GM12878 (cell line): ENCODE measurements around the gene CHST8. TPM values are rescaled to one million over a fixed set of nuclear protein-coding genes. Genes with fewer than 3 reads are reported as not detected.

Source experiments
- ATAC-seq: fragments of 200-7000 bp; cut with Tn5 transposase; 3 replicates; pipeline ENCODE4 v1.9.1; 2020; ENCODE audit warnings: mild to moderate bottlenecking, moderate library complexity
- BruUV-seq: library from RNA; stranded (reverse); fragments of 400-500 nt; replicated peaks from 2 replicates; lab custom pipeline; 2021; lab: Mats Ljungman, UMichigan
- CTCF ChIA-PET: fragments of 300-600 bp; sonication (Branson Sonifier 250); formaldehyde crosslinking; extraction: SDS; loops from one replicate; lab custom pipeline; 2021; ENCODE audit warnings: inconsistent platforms; lab: Yijun Ruan, JAX
- POLR2A ChIA-PET: fragments of 350-600 bp; formaldehyde crosslinking; extraction: SDS; loops from one replicate; lab custom pipeline; 2021; ENCODE audit warnings: inconsistent platforms; lab: Charles Lee
- RAD21 ChIA-PET: fragments of 300-600 bp; sonication (Branson Sonifier 250); formaldehyde crosslinking; loops from one replicate; lab custom pipeline; 2023; ENCODE audit warnings: antibody characterized with exemption; ENCODE audit not compliant: unreplicated experiment; lab: Charles Lee
- SMC1A ChIA-PET: fragments of 300-600 bp; sonication (Branson Sonifier 250); formaldehyde crosslinking; loops from one replicate; lab custom pipeline; 2023; ENCODE audit not compliant: unreplicated experiment, uncharacterized antibody; lab: Charles Lee
- DNase-seq: peaks from one replicate; pipeline ENCODE4 v3.0.0-alpha.2; 2011; ENCODE audit warnings: low read depth, low spot score
- FAIRE-seq: peaks from 3 replicates; lab custom pipeline; 2011; peaks lifted over from hg19 to GRCh38; lab: Jason Lieb, UNC
- H2AFZ ChIP-seq: 2 replicates; pipeline ENCODE4 v1.6.0; 2011; ENCODE audit warnings: low read depth, low read length, control low read depth; ENCODE audit not compliant: control insufficient read depth
- H3K27ac ChIP-seq: 2 replicates; pipeline ENCODE4 v1.5.1; 2011; ENCODE audit warnings: control low read depth; ENCODE audit not compliant: control insufficient read depth, insufficient read depth
- H3K27me3 ChIP-seq, 2 experiments: replicated peaks in 1 of 2; 2 replicates each; pipeline versions ENCODE4 v1.6.0 to v1.6.1; 2011; ENCODE audit warnings: low read length in 1 of 2; ENCODE audit not compliant: control insufficient read depth in 2 of 2, insufficient read depth in 2 of 2
- H3K36me3 ChIP-seq, 2 experiments: 2 replicates each; pipeline ENCODE4 v1.5.1; 2011; ENCODE audit warnings: low read length in 1 of 2; ENCODE audit not compliant: control insufficient read depth in 2 of 2, insufficient read depth in 2 of 2
- H3K4me1 ChIP-seq: 2 replicates; pipeline ENCODE4 v1.6.1; 2011; ENCODE audit warnings: mild to moderate bottlenecking, low read length, moderate library complexity, mixed read lengths; ENCODE audit not compliant: control insufficient read depth, insufficient read depth
- H3K4me2 ChIP-seq: 2 replicates; pipeline ENCODE4 v1.6.0; 2011; ENCODE audit warnings: control low read depth; ENCODE audit not compliant: control insufficient read depth, insufficient read depth
- H3K4me3 ChIP-seq: fragments of 200-600 bp; sonication (generic); 2 replicates; pipeline ENCODE4 v1.5.1; 2016
- H3K79me2 ChIP-seq: 2 replicates; pipeline ENCODE4 v1.6.0; 2011; ENCODE audit warnings: low read length; ENCODE audit not compliant: control insufficient read depth, insufficient read depth
- H3K9ac ChIP-seq: 2 replicates; pipeline ENCODE4 v1.8.0; 2011; ENCODE audit warnings: low read length, control low read depth, mixed read lengths; ENCODE audit not compliant: control insufficient read depth, insufficient read depth
- H3K9me3 ChIP-seq: replicated peaks from 3 replicates; pipeline ENCODE4 v1.5.1; 2011; ENCODE audit warnings: mild to moderate bottlenecking, low read length; ENCODE audit not compliant: control insufficient read depth, insufficient read depth
- H4K20me1 ChIP-seq: 2 replicates; pipeline ENCODE4 v1.6.0; 2011; ENCODE audit not compliant: control insufficient read depth, insufficient read depth
- CEBPB ChIP-seq, 2 experiments: fragments of 150-350 bp in 1 of 2; IDR thresholded peaks; 2 replicates each; pipeline ENCODE4 v1.6.1; 2012 to 2014; ENCODE audit warnings: low read depth in 2 of 2, low read length in 2 of 2, borderline replicate concordance in 1 of 2, inconsistent platforms in 1 of 2
- SMARCA5 ChIP-seq: fragments of 450-650 bp; IDR thresholded peaks from 2 replicates; pipeline ENCODE4 v1.6.1; 2017; ENCODE audit warnings: mild to moderate bottlenecking
- TBL1XR1 ChIP-seq: IDR thresholded peaks from 2 replicates; pipeline ENCODE4 v1.6.1; 2012; ENCODE audit warnings: low read depth, low read length, improper control_type of control experiment
- WRNIP1 ChIP-seq: IDR thresholded peaks from 2 replicates; pipeline ENCODE4 v1.6.1; 2011; ENCODE audit warnings: low read depth, low read length, improper control_type of control experiment, borderline replicate concordance
- ZBED1 ChIP-seq: IDR thresholded peaks from 2 replicates; pipeline ENCODE4 v1.6.1; 2016; ENCODE audit warnings: borderline replicate concordance
- WGBS: methylation state at CpG from one replicate; pipeline ENCODE4 v1.1.6; 2016; ENCODE audit warnings: low lambda C conversion rate; ENCODE audit not compliant: insufficient replicate concordance, insufficient coverage; ENCODE audit errors: missing lambda C conversion rate; 5-methylcytosine and 5-hydroxymethylcytosine counted together
- in situ Hi-C: fragments of 300-500 bp; cut with MboI; formaldehyde crosslinking; loops from 9 replicates; pipeline ENCODE4 v1.14.3; 2018; ENCODE audit warnings: mixed read lengths
- intact Hi-C: fragments of 100-400 bp; cut with micrococcal nuclease; formaldehyde crosslinking; loops from one replicate; pipeline ENCODE4 v1.14.2; 2022; ENCODE audit not compliant: unreplicated experiment
- polyA plus RNA-seq, 11 experiments: library from polyadenylated mRNA; depleted of rRNA in 4 of 11; unstranded in 6 of 11; stranded (reverse) in 5 of 11; fragments of >200 nt; fragmentation: Nextera tagmentation in 4 of 11; fragmentation: Illumina TruSeq in 1 of 11; extraction: Ambion mirVana in 4 of 11; extraction: Trizol in 1 of 11; gene quantifications; 1 replicate in 1 of 11; 2 replicates in 10 of 11; pipeline versions ENCODE4 v1.2.1 to v1.2.3, GENCODE V29; 2011 to 2016; ENCODE audit warnings: inconsistent platforms in 2 of 11, missing spikeins in 2 of 11, low read depth in 1 of 11
- total RNA-seq, 4 experiments: library from RNA; depleted of rRNA in 3 of 4; stranded (reverse); fragments of >200 nt in 3 of 4; fragmentation: Illumina TruSeq in 1 of 4; extraction: Trizol in 1 of 4; gene quantifications; 2 replicates each; pipeline versions ENCODE4 v1.2.1 to v1.2.3, GENCODE V29; 2013 to 2021
- TF ChIP-seq, protein P1 (sequence below): fragments of 450-650 bp; formaldehyde crosslinking; IDR thresholded peaks from 2 replicates; pipeline ENCODE4 v1.4.0; 2020; ENCODE audit warnings: mild to moderate bottlenecking, moderate library complexity
- TF ChIP-seq, protein P2 (sequence below): IDR thresholded peaks from 2 replicates; pipeline ENCODE4 v1.6.1; 2012; ENCODE audit warnings: low read length, inconsistent platforms
- TF ChIP-seq, protein P3 (sequence below): fragments of 450-650 bp; IDR thresholded peaks from 2 replicates; pipeline ENCODE4 v1.6.1; 2016; ENCODE audit warnings: mild to moderate bottlenecking, moderate library complexity, borderline replicate concordance

CHST8 gene
- total and polyA plus RNA-seq, 10 of the 15 experiments (the other 5 are each of a cell fraction or from before 2014, with no cell fraction given) = 0.06 TPM; not detected in 9

DNA sequence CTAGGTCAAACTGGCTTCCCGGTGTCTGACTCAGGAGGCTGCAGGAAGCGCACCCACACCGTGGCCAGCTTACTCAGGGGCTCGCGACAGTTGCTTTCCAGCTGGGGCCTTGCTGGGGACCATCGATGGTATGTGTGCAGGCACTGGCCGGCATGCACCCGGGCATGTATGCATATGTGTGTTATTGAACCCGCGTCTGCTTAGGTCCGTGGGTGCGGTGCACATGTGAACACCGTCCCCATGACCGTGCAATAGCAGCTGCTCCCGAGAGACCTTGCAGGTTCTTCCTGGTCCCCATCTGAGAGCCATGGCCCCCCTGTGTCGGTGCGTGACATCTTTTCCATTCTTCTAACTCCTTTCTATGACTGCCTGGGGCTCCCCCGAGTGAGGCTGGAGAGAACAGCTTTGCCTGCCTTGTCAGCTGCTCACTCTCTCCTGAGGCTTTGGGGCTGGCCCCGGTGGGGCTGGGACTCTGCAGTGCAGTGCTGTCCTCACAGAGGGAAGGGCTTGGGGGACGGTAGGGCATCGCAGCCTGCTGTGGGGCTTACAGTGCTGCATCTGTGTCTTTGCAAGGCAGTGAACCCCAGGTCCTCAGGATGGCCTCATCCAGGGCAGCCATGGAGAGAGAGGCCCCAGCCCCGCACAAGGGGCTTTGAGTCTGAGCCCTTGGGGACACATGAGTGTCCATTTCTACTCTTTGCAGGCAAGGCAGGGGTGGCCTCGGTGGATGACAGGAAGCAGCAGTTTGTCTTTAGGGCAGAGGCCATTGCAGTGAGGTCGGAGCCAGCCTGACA lies 65.1 kb downstream of the CHST8 start (continued):
- TF ChIP-seq, protein P1, sequence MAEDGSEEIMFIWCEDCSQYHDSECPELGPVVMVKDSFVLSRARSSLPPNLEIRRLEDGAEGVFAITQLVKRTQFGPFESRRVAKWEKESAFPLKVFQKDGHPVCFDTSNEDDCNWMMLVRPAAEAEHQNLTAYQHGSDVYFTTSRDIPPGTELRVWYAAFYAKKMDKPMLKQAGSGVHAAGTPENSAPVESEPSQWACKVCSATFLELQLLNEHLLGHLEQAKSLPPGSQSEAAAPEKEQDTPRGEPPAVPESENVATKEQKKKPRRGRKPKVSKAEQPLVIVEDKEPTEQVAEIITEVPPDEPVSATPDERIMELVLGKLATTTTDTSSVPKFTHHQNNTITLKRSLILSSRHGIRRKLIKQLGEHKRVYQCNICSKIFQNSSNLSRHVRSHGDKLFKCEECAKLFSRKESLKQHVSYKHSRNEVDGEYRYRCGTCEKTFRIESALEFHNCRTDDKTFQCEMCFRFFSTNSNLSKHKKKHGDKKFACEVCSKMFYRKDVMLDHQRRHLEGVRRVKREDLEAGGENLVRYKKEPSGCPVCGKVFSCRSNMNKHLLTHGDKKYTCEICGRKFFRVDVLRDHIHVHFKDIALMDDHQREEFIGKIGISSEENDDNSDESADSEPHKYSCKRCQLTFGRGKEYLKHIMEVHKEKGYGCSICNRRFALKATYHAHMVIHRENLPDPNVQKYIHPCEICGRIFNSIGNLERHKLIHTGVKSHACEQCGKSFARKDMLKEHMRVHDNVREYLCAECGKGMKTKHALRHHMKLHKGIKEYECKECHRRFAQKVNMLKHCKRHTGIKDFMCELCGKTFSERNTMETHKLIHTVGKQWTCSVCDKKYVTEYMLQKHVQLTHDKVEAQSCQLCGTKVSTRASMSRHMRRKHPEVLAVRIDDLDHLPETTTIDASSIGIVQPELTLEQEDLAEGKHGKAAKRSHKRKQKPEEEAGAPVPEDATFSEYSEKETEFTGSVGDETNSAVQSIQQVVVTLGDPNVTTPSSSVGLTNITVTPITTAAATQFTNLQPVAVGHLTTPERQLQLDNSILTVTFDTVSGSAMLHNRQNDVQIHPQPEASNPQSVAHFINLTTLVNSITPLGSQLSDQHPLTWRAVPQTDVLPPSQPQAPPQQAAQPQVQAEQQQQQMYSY (CRISPR knock-in tag) = no peak
- TF ChIP-seq, protein P2, sequence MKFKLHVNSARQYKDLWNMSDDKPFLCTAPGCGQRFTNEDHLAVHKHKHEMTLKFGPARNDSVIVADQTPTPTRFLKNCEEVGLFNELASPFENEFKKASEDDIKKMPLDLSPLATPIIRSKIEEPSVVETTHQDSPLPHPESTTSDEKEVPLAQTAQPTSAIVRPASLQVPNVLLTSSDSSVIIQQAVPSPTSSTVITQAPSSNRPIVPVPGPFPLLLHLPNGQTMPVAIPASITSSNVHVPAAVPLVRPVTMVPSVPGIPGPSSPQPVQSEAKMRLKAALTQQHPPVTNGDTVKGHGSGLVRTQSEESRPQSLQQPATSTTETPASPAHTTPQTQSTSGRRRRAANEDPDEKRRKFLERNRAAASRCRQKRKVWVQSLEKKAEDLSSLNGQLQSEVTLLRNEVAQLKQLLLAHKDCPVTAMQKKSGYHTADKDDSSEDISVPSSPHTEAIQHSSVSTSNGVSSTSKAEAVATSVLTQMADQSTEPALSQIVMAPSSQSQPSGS = no peak
- no peak for TF ChIP-seq SMARCA5
- TF ChIP-seq, all 136 proteins: peak for 0

DNA sequence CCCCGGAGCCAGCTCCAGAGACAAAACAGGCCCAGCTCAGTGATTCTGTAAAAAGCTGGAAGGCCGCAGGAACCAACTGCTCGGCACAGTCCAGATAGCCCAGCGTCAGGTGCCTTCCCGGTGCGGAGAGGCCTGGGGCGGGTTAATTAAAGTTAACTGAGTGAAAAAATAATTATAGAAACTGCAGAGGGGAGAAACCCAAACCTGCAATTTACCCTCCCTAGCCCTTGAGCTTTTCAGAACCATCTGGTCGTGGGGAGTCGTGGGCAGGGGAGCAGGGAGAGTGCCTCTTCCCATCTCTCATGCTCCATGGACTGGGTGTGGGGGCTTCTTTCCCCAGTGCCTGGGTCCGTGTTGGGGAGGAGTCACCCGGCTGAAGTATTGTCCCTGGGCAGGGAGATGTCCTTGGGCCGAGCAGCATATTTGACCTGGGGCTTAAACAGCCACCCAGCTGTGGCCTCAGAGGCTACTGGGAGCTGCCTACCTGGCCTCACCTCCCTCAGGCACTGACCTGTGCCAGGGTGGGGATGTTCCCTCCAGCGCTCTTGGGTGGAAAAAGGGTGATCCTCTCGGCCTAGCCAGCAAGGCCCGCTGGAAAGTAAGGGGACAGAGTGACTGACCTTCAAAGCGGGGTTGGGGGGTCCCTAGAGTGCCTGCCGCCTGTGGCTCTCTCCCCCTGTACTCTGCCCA lies 65.9 kb downstream of the CHST8 start:
- Histone ChIP-seq H3K79me2 (no peaks in the 10 kb centered on the region), H3K27me3 (peaks cover 0 to 2% of the 10 kb centered on the region in 2 experiments; a peak in 1 of 4 replicates), H4K20me1 (no peaks in the 10 kb centered on the region), H3K4me2 (no peak overlapping the region), H3K27ac (no peak overlapping the region), H3K4me1 (no peaks in the 10 kb centered on the region), H3K36me3 (no peaks in the 10 kb centered on the region), H2AFZ (no peak overlapping the region), H3K9me3 (no peaks in the 10 kb centered on the region), H3K9ac (no peak overlapping the region), H3K4me3 (no peak overlapping the region)
- FAIRE-seq (no peak), ATAC-seq (no peak), DNase-seq (no peak)
- POLR2A ChIA-PET = no interaction called here
- intact Hi-C loops = no loop called here
- in situ Hi-C loops = no loop called here
- RAD21 ChIA-PET = no interaction called here
- 14% methylated on average over 17 of the region's 17 CpGs for WGBS
- no TSS peak for BruUV-seq
- CTCF ChIA-PET = no interaction called here
- SMC1A ChIA-PET = no interaction called here
- TF ChIP-seq, protein P3, sequence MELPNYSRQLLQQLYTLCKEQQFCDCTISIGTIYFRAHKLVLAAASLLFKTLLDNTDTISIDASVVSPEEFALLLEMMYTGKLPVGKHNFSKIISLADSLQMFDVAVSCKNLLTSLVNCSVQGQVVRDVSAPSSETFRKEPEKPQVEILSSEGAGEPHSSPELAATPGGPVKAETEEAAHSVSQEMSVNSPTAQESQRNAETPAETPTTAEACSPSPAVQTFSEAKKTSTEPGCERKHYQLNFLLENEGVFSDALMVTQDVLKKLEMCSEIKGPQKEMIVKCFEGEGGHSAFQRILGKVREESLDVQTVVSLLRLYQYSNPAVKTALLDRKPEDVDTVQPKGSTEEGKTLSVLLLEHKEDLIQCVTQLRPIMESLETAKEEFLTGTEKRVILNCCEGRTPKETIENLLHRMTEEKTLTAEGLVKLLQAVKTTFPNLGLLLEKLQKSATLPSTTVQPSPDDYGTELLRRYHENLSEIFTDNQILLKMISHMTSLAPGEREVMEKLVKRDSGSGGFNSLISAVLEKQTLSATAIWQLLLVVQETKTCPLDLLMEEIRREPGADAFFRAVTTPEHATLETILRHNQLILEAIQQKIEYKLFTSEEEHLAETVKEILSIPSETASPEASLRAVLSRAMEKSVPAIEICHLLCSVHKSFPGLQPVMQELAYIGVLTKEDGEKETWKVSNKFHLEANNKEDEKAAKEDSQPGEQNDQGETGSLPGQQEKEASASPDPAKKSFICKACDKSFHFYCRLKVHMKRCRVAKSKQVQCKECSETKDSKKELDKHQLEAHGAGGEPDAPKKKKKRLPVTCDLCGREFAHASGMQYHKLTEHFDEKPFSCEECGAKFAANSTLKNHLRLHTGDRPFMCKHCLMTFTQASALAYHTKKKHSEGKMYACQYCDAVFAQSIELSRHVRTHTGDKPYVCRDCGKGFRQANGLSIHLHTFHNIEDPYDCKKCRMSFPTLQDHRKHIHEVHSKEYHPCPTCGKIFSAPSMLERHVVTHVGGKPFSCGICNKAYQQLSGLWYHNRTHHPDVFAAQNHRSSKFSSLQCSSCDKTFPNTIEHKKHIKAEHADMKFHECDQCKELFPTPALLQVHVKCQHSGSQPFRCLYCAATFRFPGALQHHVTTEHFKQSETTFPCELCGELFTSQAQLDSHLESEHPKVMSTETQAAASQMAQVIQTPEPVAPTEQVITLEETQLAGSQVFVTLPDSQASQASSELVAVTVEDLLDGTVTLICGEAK = no peak
- TF ChIP-seq WRNIP1 (no peak), CEBPB (IDR thresholded peaks at IDR 0.05; ENCODE audit: borderline replicate concordance in 1 of 2, low read depth in 2 of 2, low read length in 2 of 2) (no peak), TBL1XR1 (no peak), ZBED1 (no peak)
